ENCODE data around the gene MAGEL2.

GRCh38 chr15:23602124-23602523 is 45.5 kb downstream of the MAGEL2 start:
- TF ChIP-seq NBN (IDR thresholded peaks at IDR 0.05) (no peak), REST (IDR thresholded peaks at IDR 0.05; ENCODE audit: low read depth, low read length) (no peak), EP300 (IDR thresholded peaks at IDR 0.05; ENCODE audit: borderline replicate concordance in 1 of 2, control insufficient read depth in 1 of 2, low read depth in 2 of 2, low read length in 2 of 2) (no peak), SREBF2 (IDR thresholded peaks at IDR 0.05; ENCODE audit: low read length) (no peak), ZBTB33 (IDR thresholded peaks at IDR 0.05) (no peak), FOS (IDR thresholded peaks at IDR 0.05; ENCODE audit: borderline replicate concordance, extremely low read depth, insufficient read length) (no peak)

Measured in GM12878 (cell line).